GM19395 (cell line): ENCODE results near the gene PNCK.
"Not testable (repeated sequence)": the region's sequence is repeated elsewhere in the genome, so short reads cannot be mapped to it uniquely, and the experiment has no call there.

Experiments
- ATAC-seq: cut with Tn5 transposase; IDR thresholded peaks from one replicate; pipeline ENCODE4 v1.9.1; 2021; ENCODE audit warnings: mild to moderate bottlenecking, moderate library complexity; ENCODE audit not compliant: unreplicated experiment

Gene PNCK

DNA sequence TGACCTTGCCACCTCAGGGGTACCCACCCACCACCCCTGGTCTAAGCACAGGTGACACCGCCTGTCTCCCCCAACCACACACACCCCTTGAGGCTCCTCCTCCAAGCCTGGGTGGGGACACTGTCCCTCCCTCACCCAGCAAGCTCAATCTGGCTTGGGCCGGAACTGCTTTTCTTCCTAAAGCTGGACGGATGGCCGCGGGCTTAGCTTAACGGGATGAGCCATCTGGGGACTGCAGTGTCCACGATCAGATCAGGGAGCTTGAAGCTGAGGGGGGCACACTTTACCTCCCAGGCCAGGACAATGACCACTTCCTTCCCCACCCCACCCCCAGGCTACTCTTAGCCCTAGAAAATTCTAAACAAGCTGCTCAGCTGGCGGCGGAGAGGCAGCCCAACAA, 13.1 kb upstream of the PNCK start:
- ATAC-seq = no peak

DNA sequence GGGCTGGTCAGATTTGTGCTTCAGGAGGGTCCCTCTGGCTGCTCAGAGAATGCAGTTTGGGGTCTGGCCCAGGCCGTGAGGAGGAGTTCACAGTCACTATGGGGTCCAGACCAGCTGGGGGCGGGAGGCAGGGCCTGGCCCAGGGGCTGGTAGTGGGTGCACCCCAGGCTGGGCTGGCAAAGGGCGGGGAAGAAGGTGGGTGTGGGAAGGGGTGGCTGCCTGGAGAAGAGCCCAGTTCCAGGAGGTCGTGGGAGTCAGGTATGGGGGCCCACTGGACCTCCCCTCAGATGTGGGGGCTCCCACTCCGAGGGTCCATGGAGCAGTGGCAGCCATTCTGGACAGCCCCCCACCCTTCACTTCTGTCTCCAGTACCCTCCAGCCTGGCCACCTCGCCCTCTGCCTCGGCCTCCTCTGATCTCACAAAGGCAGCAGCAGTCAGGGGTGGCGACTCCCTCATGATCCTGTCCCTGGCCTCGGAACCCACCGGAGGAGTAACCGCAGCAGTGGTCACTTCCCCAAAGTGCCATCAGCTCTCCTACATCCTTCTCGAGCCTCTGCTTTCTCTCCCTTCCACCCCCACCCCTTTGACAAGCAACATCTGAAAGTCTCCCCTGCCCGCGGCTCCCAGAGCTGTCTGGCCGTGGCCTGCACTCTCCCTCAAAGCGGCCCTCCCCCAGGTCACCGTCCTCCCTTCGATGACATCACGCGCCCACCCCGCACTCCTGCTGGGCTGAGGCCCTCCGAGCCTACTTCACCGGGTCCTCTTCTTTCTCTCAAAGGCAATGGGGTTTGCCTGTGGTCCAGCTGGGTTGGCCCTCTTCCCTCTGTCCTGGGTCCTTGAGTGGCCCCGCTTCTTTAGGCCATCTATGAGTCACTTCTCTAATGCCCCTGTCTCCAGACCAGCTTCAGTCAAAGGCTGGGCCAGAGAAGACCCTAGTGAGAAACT, 12.4 kb upstream of the PNCK start:
- no peak for ATAC-seq

DNA sequence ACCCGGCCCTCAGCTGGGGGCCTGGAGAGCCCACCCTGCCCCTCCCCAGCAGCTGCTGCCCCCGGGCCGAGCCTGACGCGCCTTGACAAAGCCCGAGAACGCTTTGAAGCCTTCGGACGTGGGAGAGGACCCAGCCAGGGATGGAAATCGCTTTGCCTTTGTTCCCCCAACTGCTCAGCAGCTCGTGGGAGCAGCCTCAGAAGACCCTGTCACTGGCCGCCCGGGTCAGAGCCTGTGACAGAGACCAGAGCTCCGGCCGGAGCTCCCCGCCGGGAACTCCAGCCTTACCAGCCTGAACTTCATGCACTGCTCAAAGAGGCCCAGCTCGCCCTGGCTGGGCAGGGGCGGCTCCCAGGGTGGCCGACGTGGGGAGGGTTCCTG, 11.5 kb upstream of the PNCK start:
- ATAC-seq = no peak

DNA sequence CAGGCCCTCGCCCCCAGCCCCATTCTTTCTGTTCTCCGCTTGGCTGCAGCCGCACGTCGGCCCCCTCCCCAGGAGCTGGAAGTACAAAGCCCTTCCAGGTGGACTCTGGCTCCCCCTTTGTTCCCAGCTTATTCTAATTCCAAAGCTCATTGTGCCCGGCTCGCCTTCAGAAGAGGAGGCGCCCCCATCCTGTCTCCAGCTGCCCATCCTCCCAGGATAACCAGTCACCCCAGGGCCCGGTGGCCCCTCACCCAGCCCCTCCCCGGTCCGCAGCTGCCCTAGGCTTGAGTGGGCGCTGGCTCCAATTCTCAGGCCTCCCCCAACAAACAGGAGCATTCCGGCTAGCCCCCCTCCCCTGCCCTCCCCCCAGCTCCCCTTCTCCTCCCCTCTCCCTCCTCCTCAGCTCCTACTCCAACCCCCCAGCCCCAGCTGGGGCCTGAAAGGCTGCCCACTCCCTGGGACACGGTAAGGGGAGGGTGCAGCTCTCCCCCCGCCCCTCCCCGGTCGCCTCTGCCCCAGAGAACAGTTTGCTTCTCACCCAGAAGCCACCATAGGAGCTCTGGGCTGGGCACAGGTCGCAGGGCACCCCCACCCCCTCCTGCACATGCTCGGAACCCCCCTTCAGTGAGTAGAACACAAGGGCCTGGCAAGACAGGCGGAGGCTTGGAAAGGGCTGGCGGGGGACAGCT, 11.0 kb upstream of the PNCK start:
- ATAC-seq = no peak

DNA sequence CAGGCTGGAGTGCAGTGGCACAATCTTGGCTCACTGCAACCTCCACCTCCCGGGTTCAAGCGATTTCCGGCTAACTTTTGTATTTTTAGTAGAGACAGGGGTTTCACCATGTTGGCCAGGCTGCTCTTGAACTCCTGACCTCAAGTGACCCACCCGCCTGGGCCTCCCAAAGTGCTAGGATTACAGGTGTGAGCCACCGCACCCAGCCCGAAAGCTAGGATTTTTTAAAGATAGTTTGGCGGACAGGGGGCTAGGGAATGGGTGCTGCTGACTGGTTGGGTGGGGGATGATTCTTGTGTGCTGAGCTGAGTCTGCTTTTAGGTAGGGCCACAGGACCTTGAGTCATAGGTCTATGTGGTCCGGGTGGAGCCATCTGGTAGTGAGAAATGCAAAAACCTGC, 9.9 kb upstream of the PNCK start:
- ATAC-seq = not testable (repeated sequence)

DNA sequence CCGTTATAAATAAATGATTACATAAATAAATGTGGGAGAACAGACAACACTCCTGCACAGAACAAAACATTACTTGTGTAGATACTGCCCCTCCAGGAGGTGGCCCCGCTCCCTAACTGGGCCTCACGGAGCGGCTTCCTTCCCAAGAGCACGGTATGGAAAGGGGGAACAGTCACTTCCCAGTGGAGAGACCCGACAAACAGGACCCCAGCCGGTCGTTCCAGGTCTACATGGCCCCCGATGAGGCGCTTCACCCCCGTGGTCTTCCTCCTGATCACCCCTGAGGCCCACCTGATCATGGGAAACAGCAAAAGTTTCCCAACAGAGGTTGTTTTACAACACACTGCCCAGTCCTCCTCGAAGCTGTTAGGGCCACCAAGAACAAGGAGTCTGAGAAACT, 7.6 kb upstream of the PNCK start:
- no peak for ATAC-seq

DNA sequence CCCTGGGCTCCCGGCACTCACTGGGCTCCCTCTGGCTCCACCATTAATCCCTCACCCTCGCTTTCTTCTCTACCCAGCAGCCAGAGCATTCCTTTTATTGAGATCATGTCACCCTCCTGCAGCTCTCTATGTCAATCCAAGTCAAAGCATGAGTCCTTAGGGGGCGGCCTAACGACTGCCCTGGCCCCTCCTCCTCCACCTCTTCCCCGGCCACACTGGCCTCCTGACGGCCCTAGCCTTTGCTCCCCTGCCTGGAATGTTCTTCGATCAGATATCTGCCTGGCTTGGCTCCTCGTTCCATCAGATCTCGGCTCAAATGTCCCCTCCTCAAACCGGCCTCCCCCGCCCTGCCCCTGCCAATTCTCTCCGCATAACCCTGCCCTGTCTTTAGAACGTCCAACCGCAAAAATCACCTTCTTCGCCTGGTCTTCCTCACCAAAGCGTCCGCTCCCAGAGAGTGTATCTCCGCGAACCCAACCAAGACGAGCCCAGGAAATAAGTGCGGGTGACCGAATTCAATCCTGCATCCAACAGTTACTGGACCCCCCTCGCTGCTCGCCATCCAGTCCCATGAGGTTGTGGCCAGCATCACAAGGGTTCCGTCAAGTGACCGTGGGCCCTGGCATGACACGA, 722 bp upstream of the PNCK start:
- no peak for ATAC-seq

DNA sequence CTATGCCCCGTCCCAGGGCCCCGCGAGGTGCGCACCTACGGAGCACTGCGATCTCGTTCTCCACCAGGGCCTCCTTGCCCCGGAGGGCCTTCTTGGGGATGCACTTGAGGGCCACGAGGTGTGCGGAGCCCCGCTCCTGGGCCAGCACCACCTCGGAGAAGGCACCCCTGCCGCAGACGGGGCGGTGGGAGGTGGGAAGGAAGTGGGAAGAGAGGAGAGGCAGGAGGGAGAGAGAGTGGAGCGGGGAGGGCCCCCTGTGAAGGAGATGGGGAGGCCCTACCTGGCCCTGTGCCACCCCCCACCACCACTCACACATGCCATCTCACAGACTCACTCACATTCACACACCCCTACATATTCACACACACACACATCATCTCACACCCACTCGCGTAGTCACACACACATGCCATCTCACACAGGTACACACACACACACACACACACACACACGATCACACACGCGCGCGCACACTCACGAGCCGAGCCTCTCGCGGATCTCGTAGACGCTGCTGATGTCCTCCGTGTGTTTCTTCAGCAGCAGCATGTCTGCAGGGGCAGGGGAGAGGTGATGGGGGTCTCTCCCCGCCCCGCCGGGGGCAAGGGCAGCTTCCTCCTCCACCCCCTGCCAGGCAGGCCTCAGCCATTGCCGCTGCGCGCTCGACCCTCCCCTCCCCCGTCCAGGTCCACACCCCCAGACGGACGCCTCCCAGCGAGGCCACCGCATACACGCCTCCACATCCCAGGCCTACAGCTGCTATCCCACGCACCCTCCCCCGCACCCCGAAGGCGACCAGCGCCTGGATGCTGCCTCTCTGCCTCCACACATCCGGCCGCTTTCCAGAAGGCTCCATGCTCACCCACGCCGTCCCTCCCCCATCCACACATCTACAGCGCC, 834 bp downstream of the PNCK start:
- no peak for ATAC-seq

DNA sequence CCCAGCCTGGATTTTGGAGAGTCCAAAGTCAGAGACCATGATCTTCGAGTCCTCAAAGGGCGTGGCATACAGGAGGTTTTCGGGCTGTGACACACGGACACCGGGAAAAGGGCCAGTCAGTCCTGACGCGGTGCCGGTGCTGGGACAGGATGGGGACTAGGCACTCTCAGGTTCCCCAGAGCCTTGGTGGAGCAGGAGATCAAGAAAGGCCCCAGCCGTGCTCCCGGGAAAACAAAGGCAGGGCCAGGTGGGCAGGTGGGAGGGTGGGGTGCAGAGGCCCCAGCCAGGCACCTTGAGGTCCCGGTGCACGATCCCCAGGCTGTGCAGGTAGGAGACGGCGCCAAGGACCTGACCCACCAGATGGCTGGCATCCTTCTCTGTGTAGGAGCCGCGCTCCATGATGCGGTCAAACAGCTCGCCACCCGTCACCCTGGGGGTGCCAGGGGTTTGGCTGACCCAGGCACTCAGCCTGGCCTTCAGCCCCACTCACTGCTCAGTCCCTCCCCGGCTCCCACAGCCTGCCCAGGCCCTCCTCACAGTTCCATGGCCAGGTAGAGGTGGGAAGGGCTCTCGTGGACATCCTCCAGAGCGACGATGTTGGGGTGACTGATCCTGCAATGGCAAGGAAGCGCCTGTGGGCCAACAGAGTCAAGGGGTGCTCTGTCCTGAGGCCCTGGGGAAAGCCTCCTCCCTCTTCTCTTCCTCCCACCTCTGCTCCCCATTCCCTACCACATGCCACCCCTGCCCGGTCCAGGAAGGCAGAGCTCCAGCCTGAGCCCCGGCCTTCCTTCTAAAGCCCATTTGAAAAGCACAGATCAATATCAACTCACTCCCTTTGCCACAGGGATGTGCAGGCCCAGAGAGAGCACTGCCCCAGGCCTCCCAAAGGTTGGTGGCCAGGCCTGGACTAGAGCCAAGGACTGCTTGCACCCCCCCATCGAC, 1.8 kb downstream of the PNCK start:
- ATAC-seq = no peak

DNA sequence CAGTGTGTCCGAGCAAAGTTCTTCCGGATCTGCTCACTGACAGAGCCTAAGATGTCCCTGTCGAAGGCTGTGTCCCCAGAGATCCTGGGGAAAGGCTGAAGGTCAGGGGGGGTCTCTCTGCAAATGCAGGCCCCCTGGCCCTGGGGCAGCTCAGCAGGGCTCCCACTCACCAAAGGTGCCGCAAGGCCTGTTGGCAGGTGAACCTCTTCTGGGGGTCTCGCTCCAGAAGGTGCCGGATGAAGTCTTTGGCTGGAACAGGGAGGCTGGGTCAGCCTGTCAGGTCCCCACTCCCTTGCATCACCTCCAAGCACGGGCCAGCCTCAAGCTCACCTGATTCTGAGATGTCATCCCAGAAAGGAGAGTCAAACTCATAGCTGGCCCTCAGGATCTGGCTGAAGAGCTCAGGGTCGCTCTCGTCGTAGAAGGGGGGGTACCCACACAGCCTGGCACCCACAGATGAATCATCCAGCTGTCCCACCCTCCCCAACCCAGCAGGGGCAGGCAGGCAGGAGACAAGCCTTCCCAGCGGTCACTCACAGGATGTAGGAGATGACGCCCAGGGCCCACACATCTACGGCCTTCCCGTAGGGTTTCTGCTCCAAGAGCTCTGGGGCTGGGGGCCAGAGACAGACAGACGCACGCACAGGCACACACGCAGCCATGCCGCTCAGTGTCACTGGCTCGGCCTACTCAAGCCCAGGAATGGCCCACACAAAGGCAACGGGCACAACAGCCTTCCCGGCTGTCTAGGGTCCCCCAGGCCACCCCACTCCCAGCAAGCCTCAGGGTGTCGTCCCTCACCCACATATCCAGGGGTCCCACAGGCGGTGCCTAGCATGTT, 2.6 kb downstream of the PNCK start:
- ATAC-seq = no peak

DNA sequence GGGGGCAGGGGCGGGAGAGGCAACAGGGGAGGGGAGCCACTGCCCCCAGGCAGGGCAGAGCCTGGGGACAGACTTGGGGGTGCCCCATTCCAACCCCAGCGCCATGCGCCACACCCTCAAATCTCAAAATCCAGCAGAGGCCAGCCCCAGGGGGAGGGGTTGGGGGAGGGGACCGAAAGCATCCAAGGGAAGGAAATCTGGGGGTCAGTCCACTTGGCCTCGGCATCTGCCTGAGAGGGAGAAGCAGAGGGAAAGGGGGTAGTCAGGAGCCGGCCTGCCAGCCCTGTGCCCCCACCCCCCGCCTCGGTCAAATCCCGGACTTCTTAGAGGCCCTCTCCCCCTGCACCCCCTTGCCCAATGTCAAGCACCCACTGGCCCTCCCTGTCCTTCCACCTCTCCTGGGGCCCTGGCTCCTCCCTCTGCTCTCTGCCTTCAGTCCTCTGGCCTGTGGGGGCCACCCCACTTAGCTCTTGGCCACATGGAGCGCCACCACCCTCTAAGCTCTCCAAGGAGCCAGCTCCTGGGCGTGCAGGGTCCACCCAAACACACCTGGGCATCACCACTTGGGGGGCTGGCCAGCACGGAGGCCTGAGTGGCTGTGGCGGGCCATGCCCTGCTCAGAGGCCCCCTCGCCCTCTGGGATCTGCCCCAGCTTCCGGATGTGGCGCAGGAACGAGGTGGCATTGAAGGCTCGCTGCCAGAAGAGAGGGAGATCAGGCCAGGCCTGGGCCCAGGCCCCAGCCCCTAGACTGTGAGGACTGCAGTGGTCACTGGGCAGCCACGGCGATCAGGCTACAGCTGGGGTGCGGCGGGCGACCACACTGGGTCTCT, 3.5 kb downstream of the PNCK start:
- ATAC-seq = no peak

DNA sequence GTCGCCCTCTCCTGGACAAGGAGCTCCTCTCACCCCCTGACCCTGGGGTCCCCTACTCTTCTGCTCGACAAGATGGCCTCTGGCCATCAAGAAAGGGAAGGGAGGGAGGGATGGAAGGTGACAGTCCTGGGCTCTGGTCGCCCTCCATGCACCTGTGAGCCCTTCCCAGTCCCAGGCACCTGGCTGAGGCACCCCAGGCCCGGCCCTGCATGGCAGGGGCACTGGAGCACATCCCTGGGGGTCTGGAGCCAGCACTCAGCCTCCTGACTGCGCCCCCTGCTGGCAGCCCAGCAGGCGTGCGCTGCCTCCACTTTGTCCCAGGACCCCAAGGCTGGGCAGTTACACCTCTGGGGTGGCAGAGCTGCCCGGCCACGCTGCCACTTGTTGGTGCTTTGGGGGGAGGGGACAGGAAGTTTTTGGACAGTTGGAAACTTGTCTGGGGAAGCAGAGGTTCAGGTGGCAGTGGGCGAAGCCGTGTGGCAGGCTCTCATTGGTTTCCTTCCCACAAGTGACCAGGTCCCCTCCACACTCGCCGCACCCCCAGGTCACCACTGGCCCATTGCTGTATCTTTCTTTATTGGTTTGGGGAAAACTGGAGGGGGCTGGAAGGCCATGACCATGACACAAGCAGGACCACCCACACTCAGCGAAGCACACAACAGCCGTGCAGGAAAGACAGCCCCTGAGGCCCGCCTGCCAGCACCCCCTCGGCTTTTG, 4.3 kb downstream of the PNCK start:
- ATAC-seq = no peak

DNA sequence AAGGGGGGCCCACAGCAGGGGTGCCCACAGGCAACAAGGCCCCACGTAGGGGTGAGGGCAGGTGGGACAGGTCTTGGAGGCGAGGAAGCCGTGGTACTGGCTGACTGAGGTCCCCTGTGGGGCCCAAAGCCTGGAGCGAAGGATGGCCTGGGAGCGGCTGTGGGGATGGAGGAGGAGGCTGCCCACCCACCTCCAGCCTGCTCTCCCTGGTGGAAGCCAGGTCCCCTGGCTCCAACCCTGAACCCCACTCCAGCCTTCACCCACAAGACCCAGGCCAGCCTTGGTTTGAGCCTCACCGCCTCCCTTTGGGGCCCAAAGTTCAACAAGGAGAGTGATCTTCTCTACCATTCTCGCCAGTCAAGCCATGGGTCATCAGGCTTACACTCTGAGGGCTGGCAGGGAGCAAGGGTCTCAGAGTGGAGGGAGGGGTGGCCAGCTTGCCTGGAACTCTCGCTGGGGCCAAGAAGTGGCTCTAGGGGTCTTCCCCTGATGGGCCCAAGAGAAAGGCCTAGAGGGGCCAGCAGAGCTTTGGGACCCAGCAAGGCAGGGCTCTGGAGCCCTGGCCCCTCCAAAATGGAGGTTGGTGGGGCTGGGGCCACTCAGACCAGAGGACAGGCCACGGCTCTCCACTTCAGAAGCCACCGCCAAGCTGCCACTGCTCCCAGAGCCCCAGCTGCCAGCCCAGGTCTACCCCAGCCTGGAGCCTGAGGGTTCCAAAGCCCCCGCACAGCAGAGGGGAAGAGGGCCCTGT, 5.0 kb downstream of the PNCK start:
- no peak for ATAC-seq

DNA sequence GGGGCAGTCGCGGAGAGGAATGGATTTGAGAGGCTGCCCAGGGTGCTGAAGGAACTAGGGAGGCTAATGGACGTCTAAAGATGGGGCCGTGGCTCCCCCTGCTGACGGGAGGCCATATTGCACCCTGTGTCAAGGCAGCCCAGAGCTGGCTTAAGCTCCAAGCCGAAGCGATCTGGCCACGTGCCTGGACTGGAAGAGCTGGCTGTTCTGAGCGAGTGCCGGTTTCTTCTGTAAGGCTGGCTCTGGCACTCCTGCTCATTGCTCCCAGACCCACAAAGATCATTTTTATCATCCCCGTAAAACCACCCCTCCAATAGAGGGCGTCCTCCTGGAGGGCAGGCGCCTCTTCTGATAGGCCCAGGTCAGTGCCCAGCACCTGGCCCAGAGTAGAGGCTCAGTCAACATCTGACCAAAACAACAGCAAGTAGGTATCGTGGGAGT, 5.6 kb downstream of the PNCK start:
- peak; percentile 82 for ATAC-seq

DNA sequence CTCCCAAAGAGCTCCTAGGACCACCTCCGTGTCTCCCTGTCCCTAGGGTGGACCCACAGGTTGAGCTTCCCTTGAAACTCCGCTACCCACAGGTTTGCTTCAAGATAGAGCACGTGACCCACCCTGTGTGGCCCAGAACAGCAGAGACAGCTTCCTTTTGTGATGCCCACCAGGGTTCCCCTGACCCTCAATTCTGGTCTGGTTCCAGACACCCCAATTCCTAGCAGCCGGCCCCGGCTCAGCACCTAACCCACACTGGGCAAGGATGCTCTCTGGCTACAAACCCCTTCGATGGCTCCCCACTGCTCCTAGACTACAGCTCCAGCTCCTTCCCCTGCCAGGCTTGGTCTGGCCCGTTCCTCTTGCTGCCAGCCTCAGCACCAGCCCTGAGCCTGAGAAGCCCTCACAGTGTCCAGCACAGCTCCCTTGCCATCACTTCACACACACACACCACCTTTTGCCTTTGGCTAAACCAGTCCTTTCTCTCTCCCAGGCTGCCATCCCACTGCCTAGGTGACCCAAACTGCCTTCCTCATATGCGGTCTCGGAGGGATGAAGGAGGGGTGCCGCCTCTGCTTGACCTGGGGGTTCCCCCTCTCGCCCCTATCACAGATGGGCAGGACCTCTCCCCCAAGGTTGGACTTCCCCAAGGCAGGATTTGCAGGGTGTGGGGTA, 6.2 kb downstream of the PNCK start:
- peak; percentile 22 for ATAC-seq

DNA sequence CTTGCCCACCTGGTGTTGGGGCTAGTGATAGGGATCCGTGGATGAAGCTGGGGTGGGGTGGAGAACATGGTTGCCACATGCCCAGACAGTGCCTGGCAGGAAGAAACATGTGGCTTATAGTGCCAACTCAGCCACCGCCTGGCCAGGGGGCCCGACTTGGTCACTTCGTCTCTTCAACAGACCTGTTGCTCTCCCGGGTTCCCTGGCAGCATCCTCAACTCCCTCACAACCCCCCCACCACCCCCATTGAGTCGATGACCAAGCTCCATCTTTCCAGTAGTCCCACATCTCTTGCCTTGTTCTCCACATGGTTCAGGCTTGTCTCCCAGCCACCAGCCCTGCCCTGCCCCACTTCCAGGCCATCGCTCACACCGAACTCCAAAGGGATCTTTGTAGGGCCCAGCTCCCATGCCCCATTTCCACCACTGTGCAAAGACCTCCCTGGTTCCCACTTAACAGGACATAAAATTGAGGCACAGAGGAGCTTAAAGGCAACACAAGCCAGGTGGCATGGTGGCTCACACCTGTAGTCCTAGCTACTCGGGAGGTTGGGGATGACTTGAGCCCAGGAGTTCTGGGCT, 7.8 kb downstream of the PNCK start:
- ATAC-seq = no peak
